Activated CD8-positive, alpha-beta memory T cell treated with anti-CD3 and anti-CD28 coated beads, Interleukin-2, amount 10 ng/mL, durations not matched to agents 7 days and 5 days (primary cell): ENCODE results near the gene SPON1. TPM values are rescaled to one million over a fixed set of nuclear protein-coding genes. Genes with fewer than 3 reads are reported as not detected.
"Not testable (repeated sequence)": the region's sequence is repeated elsewhere in the genome, so short reads cannot be mapped to it uniquely, and the experiment has no call there.

Experiments
- ATAC-seq: fragments of 150-1000 bp; cut with Tn5 transposase; one replicate; pipeline ENCODE4 v1.10.0; 2021; ENCODE audit warnings: moderate library complexity
- CTCF ChIA-PET: fragments of 350-600 bp; sonication (Branson Sonifier 250); formaldehyde crosslinking; loops from one replicate; lab custom pipeline; 2021; ENCODE audit warnings: antibody characterized with exemption; lab: Charles Lee
- DNase-seq: peaks from one replicate; pipeline ENCODE4 v3.0.0-alpha.2; 2020
- H3K27ac Mint-ChIP-seq: one replicate; pipeline ENCODE4 v1.8.0; 2021; ENCODE audit warnings: mild to moderate bottlenecking, mixed read lengths
- H3K27me3 Mint-ChIP-seq: one replicate; pipeline ENCODE4 v1.8.0; 2021; ENCODE audit warnings: mixed read lengths
- H3K36me3 Mint-ChIP-seq: one replicate; pipeline ENCODE4 v1.8.0; 2021; ENCODE audit warnings: mild to moderate bottlenecking, mixed read lengths
- H3K4me1 Mint-ChIP-seq: one replicate; pipeline ENCODE4 v1.8.0; 2021; ENCODE audit warnings: mixed read lengths
- H3K4me3 Mint-ChIP-seq: one replicate; pipeline ENCODE4 v1.8.0; 2021; ENCODE audit warnings: mild to moderate bottlenecking, moderate library complexity, mixed read lengths
- H3K9me3 Mint-ChIP-seq: one replicate; pipeline ENCODE4 v1.8.0; 2022; ENCODE audit warnings: low read depth, mixed read lengths
- total RNA-seq, 2 experiments: library from RNA; stranded (reverse); gene quantifications; one replicate each; pipeline ENCODE4 v1.2.3, GENCODE V29; 2021

SPON1 gene
- total RNA-seq, 2 experiments from 2014 or later, result not detected

DNA sequence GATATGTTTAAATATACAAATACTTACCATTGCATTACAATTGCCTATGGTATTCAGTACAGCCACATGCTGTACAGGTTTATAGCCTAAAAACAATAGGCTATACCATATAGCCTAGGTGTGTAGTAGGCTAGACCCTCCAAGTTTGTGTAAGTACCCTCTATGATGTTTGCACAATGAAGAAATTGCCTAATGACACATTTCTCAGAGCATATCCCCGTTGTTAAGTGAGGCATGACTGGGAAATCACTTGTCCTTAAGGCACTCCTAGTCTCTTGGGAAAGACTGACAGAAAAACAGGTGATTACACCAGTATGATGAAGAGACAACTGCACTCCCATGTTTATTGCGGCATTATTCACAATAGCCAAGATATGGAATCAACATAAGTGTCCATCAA is 187.2 kb downstream of the SPON1 start:
- peaks cover 6% of the 10 kb centered on the region for H3K27me3 Mint-ChIP-seq
- DNase-seq (no peak), ATAC-seq (no peak)
- CTCF ChIA-PET, result interaction anchor here (1.0 to 3.7 kb wide), 11 partner anchors 12 to 377 kb away, joined by 3 to 40 read pairs (median 5); no protein-coding TSS in a partner anchor
- no peaks in the 10 kb centered on the region for H3K36me3 Mint-ChIP-seq
- peaks cover 6% of the 10 kb centered on the region for H3K4me1 Mint-ChIP-seq
- peaks cover 8% of the 10 kb centered on the region for H3K9me3 Mint-ChIP-seq
- H3K27ac Mint-ChIP-seq, result no peak overlapping the region
- H3K4me3 Mint-ChIP-seq, result no peak overlapping the region

DNA sequence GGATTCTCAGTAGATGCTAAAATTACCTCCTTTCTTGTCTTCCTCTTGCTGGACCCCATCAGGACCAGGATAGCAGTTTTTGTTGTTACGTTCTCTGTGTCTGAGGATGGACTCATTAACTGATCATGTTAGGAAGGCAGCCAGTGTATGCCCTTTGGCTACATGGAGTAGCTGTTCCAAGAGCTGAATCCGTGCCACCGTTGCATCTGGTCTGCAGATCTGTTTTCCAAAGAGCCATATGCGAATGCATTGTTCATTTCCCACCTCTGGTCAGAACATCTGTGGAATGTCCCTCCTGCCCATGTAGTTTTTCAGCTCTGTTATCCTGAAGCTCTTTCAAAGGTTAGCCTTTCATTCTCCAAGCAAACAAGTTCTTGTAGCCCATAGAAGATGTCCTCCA is 188.4 kb downstream of the SPON1 start:
- ATAC-seq (no peak), DNase-seq (no peak)
- Mint-ChIP-seq H3K27ac (no peak overlapping the region), H3K36me3 (peaks cover 4% of the 10 kb centered on the region), H3K4me3 (no peak overlapping the region), H3K4me1 (no peaks in the 10 kb centered on the region), H3K9me3 (peaks cover 14% of the 10 kb centered on the region), H3K27me3 (peaks cover 3% of the 10 kb centered on the region)
- CTCF ChIA-PET, result interaction anchor here (1.0 to 3.2 kb wide), 3 partner anchors 100 to 379 kb away, joined by 3 to 29 read pairs (median 4); no protein-coding TSS in a partner anchor

DNA sequence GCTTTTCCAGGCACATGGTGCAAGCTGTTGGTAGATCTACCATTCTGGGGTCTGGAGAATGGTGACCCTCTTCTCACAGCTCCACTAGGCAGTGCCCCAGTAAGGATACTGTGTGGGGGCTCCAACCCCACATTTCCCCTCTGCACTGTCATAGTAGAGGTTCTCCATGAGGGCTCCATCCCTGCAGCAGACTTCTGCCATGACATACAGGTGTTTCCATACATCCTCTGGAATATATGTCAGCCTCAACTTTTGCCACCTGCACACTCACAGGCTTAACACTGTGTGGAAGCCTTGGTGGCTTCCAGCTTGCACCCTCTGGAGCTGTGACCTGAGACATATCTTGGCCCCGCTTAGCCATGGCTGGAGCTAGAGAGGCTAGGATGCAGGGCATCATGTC is 191.6 kb downstream of the SPON1 start:
- CTCF ChIA-PET, ATAC-seq, H3K4me3 Mint-ChIP-seq, H3K27me3 Mint-ChIP-seq, H3K36me3 Mint-ChIP-seq, DNase-seq, H3K27ac Mint-ChIP-seq, H3K4me1 Mint-ChIP-seq: not testable (repeated sequence)
- peaks cover 26% of the 10 kb centered on the region for H3K9me3 Mint-ChIP-seq

DNA sequence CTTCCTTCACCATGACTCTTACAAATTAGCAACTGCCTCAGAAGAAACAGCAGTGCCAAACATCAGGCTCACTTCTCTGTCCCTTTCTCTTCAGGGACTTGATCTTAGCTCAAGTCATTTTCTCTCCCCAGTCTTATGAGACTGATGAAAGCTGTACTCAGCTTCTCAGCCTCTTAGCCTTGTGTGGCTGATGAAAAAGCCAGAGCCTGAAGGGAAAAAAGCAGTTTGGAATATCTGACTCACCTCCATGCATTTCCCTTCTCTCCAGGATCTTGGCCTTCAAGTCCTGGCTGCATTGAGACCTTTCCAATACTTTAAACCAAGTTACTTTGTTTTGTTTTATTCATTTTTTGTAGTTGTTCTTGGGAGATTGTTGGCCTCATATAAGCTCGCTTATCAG is 195.9 kb downstream of the SPON1 start:
- Mint-ChIP-seq H3K27ac (no peak overlapping the region), H3K36me3 (peaks cover 7% of the 10 kb centered on the region), H3K4me1 (no peaks in the 10 kb centered on the region), H3K4me3 (no peak overlapping the region), H3K9me3 (peaks cover 25% of the 10 kb centered on the region), H3K27me3 (peaks cover 5% of the 10 kb centered on the region)
- no peak for DNase-seq
- no peak for ATAC-seq
- CTCF ChIA-PET, result interaction anchor here (1.3 kb wide), 1 partner anchor 202 kb away, joined by 4 read pairs; no protein-coding TSS in a partner anchor

DNA sequence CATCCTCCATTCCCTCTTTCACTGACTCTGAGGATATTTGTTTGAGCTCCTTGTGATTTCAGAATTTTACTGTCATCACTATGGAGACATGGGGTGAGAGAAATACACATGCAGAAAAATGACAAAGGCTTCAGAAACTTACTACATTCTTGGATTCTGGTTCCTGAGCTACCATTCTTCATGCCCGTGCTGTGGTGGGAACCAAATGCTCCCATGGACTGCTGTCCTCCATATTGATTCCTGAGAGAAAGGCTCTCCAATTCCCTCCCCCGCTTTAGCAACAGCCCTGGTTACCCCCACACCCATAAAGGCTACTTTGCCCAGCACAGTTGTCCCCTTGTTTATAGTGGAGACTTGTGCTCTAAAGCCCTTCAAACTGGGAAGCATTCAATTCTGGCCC is 201.1 kb downstream of the SPON1 start:
- H3K4me3 Mint-ChIP-seq, result no peak overlapping the region
- peaks cover 4% of the 10 kb centered on the region for H3K36me3 Mint-ChIP-seq
- no peaks in the 10 kb centered on the region for H3K27me3 Mint-ChIP-seq
- no peak overlapping the region for H3K27ac Mint-ChIP-seq
- ATAC-seq (no peak), DNase-seq (no peak)
- H3K9me3 Mint-ChIP-seq, result peaks cover 17% of the 10 kb centered on the region
- peaks cover 6% of the 10 kb centered on the region for H3K4me1 Mint-ChIP-seq
- CTCF ChIA-PET, result interaction anchor here (1.5 kb wide), 1 partner anchor 391 kb away, joined by 4 read pairs; no protein-coding TSS in a partner anchor

DNA sequence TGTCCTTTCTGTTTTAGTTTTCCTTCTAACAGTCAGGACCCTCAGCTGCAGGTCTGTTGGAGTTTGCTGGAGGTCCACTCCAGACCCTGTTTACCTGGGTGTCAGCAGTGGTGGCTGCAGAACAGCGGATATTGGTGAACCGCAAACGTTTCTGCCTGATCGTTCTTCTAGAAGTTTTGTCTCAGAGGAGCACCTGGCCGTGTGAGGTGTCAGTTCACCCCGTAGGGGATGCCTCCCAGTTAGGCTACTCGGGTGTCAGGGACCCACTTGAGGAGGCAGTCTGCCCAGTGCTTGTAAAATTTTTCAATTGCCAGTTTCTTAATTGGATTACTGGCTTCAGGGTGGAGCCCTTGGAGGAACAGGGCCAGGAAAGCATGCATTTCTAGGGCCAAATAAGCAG is 211.2 kb downstream of the SPON1 start:
- H3K36me3 Mint-ChIP-seq, H3K4me3 Mint-ChIP-seq, H3K9me3 Mint-ChIP-seq, DNase-seq, H3K27me3 Mint-ChIP-seq, H3K27ac Mint-ChIP-seq, CTCF ChIA-PET, ATAC-seq: not testable (repeated sequence)
- H3K4me1 Mint-ChIP-seq, result peaks cover 16% of the 10 kb centered on the region

DNA sequence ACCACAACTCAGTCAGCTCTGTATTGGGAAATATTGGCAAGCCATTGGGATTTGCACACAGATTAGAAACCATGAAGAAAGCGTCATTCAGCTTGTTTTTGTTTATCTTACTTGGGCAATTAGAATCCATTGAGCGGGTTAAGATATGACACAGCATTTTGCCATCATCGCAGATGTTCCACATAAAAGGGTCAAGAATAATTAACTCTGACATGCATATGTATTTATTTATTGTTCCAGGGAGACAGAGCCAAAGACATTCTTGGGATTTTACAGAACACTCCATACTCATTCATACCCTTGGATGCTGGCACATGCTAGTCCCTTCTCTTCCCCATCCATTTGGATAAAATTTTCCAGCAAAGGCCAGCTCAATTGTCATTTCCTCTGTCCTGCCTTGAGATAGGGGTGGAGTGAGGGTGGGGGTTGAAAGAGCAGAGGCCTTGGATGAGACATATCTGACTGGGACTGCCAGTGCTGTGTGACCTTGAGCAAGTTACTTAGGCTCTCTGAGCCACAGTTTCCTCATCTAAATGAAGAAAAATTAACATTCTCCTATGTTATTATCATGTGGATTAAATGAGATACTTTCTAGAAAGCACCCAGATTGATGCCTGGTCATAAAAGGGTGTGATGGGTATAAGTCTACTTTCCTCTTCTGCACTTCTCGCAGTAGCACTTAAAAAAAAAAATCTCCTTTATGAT is 216.7 kb downstream of the SPON1 start:
- H3K9me3 Mint-ChIP-seq, result no peaks in the 10 kb centered on the region
- DNase-seq, result no peak
- ATAC-seq, result no peak
- peaks cover 16% of the 10 kb centered on the region for H3K4me1 Mint-ChIP-seq
- H3K4me3 Mint-ChIP-seq, result no peak overlapping the region
- H3K27ac Mint-ChIP-seq, result no peak overlapping the region
- no peaks in the 10 kb centered on the region for H3K36me3 Mint-ChIP-seq
- H3K27me3 Mint-ChIP-seq, result no peaks in the 10 kb centered on the region
- CTCF ChIA-PET, result interaction anchor here (0.8 kb wide), 1 partner anchor 12 kb away, joined by 3 read pairs; no protein-coding TSS in a partner anchor

DNA sequence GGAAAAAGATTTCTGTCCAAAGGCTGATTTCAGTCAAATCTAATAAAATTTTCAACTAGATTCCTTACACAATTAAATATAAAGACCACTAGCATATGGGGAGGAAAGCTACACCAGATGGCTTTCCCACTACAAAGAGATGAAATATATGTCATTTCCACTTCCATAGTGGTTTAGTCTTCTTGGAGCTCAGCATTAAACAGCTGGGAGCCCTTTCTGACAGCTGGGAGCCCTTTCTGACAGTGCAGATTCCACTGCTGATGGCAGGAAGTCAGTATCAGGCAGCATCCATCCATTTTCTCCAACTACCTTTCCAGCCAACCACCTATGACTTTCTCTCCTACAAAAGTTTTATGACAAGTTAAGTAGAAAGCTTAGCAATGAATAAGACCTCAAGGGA is 218.6 kb downstream of the SPON1 start:
- Mint-ChIP-seq H3K27ac (no peak overlapping the region), H3K36me3 (no peaks in the 10 kb centered on the region), H3K4me1 (peaks cover 15% of the 10 kb centered on the region), H3K9me3 (no peaks in the 10 kb centered on the region), H3K4me3 (no peak overlapping the region), H3K27me3 (no peaks in the 10 kb centered on the region)
- CTCF ChIA-PET, result no interaction called here
- DNase-seq (no peak), ATAC-seq (no peak)

DNA sequence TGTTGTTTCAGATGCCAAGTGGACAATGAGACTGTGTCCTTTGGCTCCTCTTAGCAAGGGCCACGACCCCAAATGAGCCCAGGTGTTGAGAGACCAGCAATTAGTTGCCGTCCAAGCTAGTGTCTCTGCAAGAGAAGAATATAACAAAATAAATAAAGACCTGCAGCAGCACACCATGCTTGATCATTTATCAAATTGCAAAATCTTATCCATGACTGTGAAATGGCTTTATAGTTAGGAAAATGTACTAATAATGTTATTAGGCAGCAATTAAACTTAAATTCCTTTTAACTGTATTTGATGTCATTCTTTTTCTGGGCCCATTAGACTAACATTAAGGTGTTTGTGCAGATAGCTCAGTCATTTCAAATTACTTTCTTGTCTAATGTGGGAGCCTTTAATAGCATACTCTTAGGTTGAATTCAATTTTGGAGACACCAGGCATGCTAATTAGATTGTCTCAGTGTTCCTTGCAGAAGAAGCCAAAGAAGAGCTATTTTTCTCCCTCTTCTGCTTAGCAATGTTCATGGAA is 220.4 kb downstream of the SPON1 start:
- Mint-ChIP-seq H3K27ac (no peak overlapping the region), H3K9me3 (no peaks in the 10 kb centered on the region), H3K4me3 (no peak overlapping the region), H3K27me3 (no peaks in the 10 kb centered on the region), H3K36me3 (no peaks in the 10 kb centered on the region), H3K4me1 (peaks cover 1% of the 10 kb centered on the region)
- ATAC-seq, result no peak
- DNase-seq, result no peak
- CTCF ChIA-PET, result interaction anchor here (1.1 kb wide), 1 partner anchor 34 kb away, joined by 3 read pairs; no protein-coding TSS in a partner anchor

DNA sequence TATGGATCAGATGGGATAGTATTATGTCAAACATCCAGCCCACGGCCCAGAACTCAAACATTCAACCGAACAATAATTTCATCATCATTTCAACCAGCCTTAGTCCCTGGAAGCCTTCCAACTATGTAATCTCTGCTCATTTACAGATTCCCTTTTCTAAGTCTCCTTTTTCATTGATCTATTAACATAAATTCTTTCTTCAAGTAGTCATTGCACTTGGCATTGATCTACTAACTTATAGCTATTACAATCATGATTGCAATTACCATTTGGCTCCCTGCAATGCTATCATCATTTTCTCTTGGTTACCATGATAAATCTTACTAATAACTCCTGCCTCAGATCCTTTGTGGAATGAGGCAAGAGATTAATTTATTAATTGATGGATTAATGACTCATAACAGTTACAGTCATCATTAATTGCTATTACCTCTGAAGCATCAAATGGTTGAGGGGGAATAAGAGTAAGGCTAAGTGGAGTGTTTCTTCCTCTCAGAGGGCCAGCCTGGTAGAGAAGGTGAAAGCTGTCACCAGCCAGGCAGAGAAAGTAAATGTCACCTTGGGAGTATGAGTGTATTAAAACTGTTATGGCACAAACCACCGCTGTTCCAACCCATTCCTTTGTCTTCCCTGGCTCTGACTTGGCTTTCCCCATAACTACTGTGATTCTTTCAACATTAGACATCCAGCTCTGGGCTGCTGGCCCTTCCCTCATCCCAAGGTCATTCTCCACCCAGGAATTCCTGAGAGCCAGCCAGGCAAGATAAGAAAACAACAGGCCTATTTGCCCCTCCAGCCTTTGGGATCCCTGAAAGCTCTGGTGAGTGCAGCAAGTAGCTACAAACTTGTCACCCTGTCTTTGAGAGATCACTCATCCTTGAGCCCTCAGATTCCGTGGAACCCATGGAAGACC is 221.8 kb downstream of the SPON1 start:
- CTCF ChIA-PET, result no interaction called here
- Mint-ChIP-seq H3K27ac (no peak overlapping the region), H3K4me3 (no peak overlapping the region), H3K36me3 (no peaks in the 10 kb centered on the region), H3K27me3 (no peaks in the 10 kb centered on the region), H3K4me1 (no peaks in the 10 kb centered on the region), H3K9me3 (no peaks in the 10 kb centered on the region)
- DNase-seq, result no peak
- ATAC-seq, result no peak

DNA sequence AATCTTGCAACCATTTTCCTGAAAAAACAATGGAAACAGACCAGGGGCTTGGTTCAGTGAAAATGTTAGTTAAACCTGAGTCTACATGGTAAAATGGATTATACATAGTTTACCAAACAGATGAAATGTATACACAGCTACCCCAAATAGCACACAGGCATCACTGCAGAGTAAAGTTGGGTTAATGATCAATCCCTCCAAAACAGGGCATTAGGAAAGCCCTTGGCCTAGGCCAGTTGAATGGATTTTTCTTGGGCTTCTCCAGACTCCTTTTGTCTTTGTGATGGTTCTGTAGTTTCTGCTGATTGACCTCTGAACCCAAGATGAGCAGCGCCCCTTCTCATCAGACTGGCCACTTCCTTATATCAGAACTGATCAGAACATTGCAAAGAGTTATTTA is 222.9 kb downstream of the SPON1 start:
- Mint-ChIP-seq H3K36me3 (no peaks in the 10 kb centered on the region), H3K4me3 (no peak overlapping the region), H3K9me3 (no peaks in the 10 kb centered on the region), H3K27ac (no peak overlapping the region), H3K27me3 (no peaks in the 10 kb centered on the region), H3K4me1 (no peaks in the 10 kb centered on the region)
- no peak for ATAC-seq
- DNase-seq, result no peak
- CTCF ChIA-PET, result interaction anchor here (0.6 kb wide), 1 partner anchor 39 kb away, joined by 4 read pairs; no protein-coding TSS in a partner anchor

DNA sequence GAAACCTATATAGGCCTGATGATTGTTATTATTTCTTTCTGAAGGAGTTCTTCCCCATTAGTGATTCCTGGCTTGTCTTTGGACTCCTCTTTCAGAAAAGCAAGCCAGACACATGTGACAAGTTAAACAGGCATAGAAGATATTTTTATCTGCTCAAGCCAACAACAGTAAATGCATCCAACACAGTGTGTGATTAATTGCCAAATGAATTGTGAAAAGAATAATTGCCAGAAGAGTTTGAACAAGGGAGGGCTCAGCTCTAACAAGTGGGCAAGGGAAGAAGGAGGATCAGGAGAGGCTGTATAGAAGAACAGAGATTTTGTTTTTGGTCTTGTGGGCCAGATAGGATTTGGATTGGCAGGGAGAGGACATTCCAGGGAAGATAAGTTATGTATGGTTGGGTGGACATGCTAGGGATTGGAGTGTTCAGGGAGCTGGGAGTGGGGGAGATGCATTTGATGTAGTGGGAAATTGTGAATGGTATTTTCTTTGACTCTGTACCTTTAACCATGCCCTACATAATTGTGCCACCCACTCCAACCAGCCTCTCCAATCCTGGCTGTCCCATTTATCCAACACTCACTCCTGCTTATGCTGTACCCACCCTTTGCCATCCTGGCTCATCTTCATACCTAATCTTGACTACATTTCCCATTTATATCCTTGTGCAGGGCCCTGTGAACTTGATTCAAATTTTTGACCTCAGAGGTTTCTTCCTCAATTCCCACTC is 223.7 kb downstream of the SPON1 start:
- ATAC-seq, result no peak
- Mint-ChIP-seq H3K4me3 (no peak overlapping the region), H3K9me3 (no peaks in the 10 kb centered on the region), H3K4me1 (no peaks in the 10 kb centered on the region), H3K27ac (no peak overlapping the region), H3K36me3 (no peaks in the 10 kb centered on the region), H3K27me3 (no peaks in the 10 kb centered on the region)
- CTCF ChIA-PET, result interaction anchor here (0.6 kb wide), 1 partner anchor 40 kb away, joined by 4 read pairs; no protein-coding TSS in a partner anchor
- DNase-seq, result no peak

DNA sequence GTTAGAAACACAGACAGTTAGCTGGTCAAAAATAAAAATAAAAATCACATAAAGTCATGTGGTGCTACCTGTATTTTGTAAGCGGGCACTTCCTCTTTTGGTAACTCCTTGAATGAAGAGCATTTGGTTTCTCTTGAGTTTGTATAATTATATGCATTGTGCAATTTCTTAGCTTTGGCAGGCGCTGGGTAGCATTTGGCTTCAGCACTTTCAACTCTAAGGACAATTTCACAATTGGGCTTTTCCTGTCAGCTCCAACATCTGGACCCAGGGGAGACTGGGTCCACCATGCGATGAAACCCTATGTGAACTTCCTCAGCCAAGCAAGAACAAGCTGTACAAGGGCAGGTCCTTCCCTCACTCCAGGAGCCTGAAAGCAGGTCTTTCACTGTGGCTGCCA is 227.4 kb downstream of the SPON1 start:
- no peaks in the 10 kb centered on the region for H3K36me3 Mint-ChIP-seq
- no peaks in the 10 kb centered on the region for H3K4me1 Mint-ChIP-seq
- no peak overlapping the region for H3K27ac Mint-ChIP-seq
- CTCF ChIA-PET, result interaction anchor here (1.0 to 1.1 kb wide), 2 partner anchors 9 to 12 kb away, joined by 3 read pairs; no protein-coding TSS in a partner anchor
- H3K4me3 Mint-ChIP-seq, result no peak overlapping the region
- no peaks in the 10 kb centered on the region for H3K27me3 Mint-ChIP-seq
- ATAC-seq (no peak), DNase-seq (no peak)
- H3K9me3 Mint-ChIP-seq, result no peaks in the 10 kb centered on the region
